Neural crest cell (in vitro differentiated cells): Measurements from ENCODE around the gene RABGAP1. TPM values are rescaled to one million over a fixed set of nuclear protein-coding genes. Genes with fewer than 3 reads are reported as not detected.

Experiments used
- DNase-seq: peaks from one replicate; pipeline ENCODE4 v3.0.0; 2021; ENCODE audit warnings: low read depth, mixed read lengths, low spot score
- H3K27ac Mint-ChIP-seq: one replicate; pipeline ENCODE4 v1.8.0; 2021; ENCODE audit warnings: mild to moderate bottlenecking, mixed read lengths; ENCODE audit not compliant: unreplicated experiment
- H3K27me3 Mint-ChIP-seq: 2 replicates; pipeline ENCODE4 v1.8.0; 2021; ENCODE audit warnings: low read depth, mild to moderate bottlenecking, mixed read lengths
- H3K36me3 Mint-ChIP-seq: 2 replicates; pipeline ENCODE4 v1.8.0; 2021; ENCODE audit warnings: low read depth, mild to moderate bottlenecking, mixed read lengths
- H3K4me1 Mint-ChIP-seq: 2 replicates; pipeline ENCODE4 v1.8.0; 2021; ENCODE audit warnings: mixed read lengths
- H3K4me3 Mint-ChIP-seq: one replicate; pipeline ENCODE4 v1.8.0; 2021; ENCODE audit warnings: mild to moderate bottlenecking, mixed read lengths
- H3K9me3 Mint-ChIP-seq: 2 replicates; pipeline ENCODE4 v1.8.0; 2021; ENCODE audit warnings: mixed read lengths
- total RNA-seq: library from RNA; stranded (reverse); gene quantifications from 2 replicates; pipeline ENCODE4 v1.2.1, GENCODE V29; 2021
- TF ChIP-seq, protein P1 (sequence below): fragments of 200-600 bp; sonication (generic); conservative IDR thresholded peaks from 2 replicates; pipeline ENCODE4 v1.5.0; 2021; ENCODE audit warnings: antibody characterized with exemption, mild to moderate bottlenecking

Gene RABGAP1
- total RNA-seq, 1 donor from 2014 or later = 59.5 TPM

DNA sequence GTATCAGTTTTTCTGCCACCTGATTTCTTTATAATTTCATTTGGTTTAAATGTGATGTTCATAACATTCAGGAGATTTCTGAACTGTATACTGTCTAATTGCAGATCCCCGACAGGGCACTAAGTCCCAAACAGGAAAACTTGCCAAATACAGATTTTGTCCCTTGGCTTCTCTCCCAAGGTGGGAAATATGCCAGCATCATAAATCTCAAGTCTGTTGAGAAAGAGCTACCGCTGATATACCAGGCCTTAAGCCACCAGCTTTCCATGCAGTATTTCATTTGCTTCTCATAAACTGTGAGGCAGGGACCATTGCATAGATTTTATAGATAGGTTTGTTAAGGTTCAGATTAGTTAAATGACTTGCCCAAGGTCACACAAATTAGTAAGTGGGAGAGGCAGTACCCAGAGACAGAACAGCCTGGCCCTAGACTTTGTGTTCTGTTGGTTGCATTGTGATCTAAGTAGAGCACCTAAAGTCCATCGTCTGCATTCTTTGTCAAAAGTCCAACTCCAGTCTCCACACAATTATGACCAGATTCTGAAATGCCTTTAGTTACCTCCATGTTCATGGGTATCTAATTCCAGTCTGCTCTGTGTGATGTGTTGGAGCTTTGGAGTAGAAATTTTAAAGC lies 108.9 kb downstream of the RABGAP1 start:
- H3K4me1 Mint-ChIP-seq = no peaks in the 10 kb centered on the region
- no peaks in the 10 kb centered on the region for H3K27me3 Mint-ChIP-seq
- DNase-seq = no peak
- H3K27ac Mint-ChIP-seq = no peak overlapping the region
- H3K36me3 Mint-ChIP-seq = no peaks in the 10 kb centered on the region
- TF ChIP-seq, protein P1, sequence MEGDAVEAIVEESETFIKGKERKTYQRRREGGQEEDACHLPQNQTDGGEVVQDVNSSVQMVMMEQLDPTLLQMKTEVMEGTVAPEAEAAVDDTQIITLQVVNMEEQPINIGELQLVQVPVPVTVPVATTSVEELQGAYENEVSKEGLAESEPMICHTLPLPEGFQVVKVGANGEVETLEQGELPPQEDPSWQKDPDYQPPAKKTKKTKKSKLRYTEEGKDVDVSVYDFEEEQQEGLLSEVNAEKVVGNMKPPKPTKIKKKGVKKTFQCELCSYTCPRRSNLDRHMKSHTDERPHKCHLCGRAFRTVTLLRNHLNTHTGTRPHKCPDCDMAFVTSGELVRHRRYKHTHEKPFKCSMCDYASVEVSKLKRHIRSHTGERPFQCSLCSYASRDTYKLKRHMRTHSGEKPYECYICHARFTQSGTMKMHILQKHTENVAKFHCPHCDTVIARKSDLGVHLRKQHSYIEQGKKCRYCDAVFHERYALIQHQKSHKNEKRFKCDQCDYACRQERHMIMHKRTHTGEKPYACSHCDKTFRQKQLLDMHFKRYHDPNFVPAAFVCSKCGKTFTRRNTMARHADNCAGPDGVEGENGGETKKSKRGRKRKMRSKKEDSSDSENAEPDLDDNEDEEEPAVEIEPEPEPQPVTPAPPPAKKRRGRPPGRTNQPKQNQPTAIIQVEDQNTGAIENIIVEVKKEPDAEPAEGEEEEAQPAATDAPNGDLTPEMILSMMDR = no peak
- no peak overlapping the region for H3K4me3 Mint-ChIP-seq
- no peaks in the 10 kb centered on the region for H3K9me3 Mint-ChIP-seq

DNA sequence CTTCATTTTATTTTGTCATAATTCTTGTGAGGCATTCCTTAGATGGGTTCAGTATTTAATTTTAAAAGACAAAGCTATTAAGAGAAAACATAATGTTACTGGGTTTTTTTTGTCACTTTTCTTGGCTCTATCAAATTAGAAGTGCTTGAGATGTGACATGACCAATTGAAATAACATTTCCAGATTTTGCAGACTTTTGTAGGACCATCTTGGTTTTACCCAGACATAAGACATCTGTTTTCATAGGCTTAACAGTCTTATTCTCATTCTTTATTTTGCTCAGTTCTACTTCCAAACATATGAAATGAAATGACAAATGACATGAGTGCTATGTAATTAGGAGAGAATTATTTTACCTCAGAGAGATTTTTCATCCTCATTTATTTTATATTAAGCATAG lies 112.2 kb downstream of the RABGAP1 start:
- no peaks in the 10 kb centered on the region for H3K27me3 Mint-ChIP-seq
- H3K9me3 Mint-ChIP-seq = no peaks in the 10 kb centered on the region
- no peak overlapping the region for H3K4me3 Mint-ChIP-seq
- H3K36me3 Mint-ChIP-seq = peaks cover 4% of the 10 kb centered on the region
- TF ChIP-seq, protein P1 = no peak
- DNase-seq = no peak
- no peak overlapping the region for H3K27ac Mint-ChIP-seq
- H3K4me1 Mint-ChIP-seq = no peaks in the 10 kb centered on the region

- Mint-ChIP-seq H3K27me3 (no peaks in the 10 kb centered on the region), H3K4me1 (peaks cover 2% of the 10 kb centered on the region), H3K4me3 (no peak overlapping the region), H3K9me3 (no peaks in the 10 kb centered on the region), H3K36me3 (peaks cover 4% of the 10 kb centered on the region), H3K27ac (no peak overlapping the region)
- TF ChIP-seq, protein P1 = no peak
- DNase-seq = no peak
Measured at GRCh38 chr9:123053711-123054110, 112.9 kb downstream of the RABGAP1 start.

DNA sequence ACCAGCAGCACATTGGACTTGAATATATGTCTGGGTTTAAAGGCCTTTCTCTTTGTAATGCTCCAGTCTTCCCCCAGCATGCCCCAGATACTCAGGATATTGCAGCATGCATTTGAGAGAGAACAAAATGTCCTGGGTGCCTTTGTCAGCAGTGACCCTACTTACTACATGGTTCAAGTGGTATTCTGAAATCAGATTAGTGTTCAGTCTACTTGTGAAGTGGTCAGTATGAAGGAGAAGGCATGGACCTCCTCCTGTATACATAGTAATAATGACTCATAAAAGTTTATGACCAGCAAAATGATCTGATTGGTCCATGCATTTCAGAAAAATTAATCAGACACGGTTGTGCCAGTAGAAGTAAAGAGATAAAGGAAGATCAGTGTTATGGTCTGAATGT lies 118.0 kb downstream of the RABGAP1 start:
- Mint-ChIP-seq H3K27me3 (no peaks in the 10 kb centered on the region), H3K27ac (peak overlapping the region; percentile 43)

GRCh38 chr9:123059472-123060220 lies 118.8 kb downstream of the RABGAP1 start:
- no peak overlapping the region for H3K27ac Mint-ChIP-seq
- no peak for DNase-seq
- no peak overlapping the region for H3K4me3 Mint-ChIP-seq
- H3K9me3 Mint-ChIP-seq = no peaks in the 10 kb centered on the region
- peaks cover 6% of the 10 kb centered on the region for H3K4me1 Mint-ChIP-seq
- H3K27me3 Mint-ChIP-seq = no peaks in the 10 kb centered on the region
- H3K36me3 Mint-ChIP-seq = peaks cover 11% of the 10 kb centered on the region
- TF ChIP-seq, protein P1 = no peak

More for the DNA sequence above, 118.0 kb downstream of the RABGAP1 start:
- DNase-seq = no peak
- no peaks in the 10 kb centered on the region for H3K9me3 Mint-ChIP-seq
- no peak overlapping the region for H3K4me3 Mint-ChIP-seq
- H3K36me3 Mint-ChIP-seq = peaks cover 11% of the 10 kb centered on the region
- TF ChIP-seq, protein P1 = no peak
- H3K4me1 Mint-ChIP-seq = peaks cover 6% of the 10 kb centered on the region
